ENCODE measurements around the gene METTL17. TPM values are rescaled to one million over a fixed set of nuclear protein-coding genes. Genes with fewer than 3 reads are reported as not detected.

METTL17 gene
- total and polyA plus RNA-seq, 2 donors (not counting 3 experiments of a cell fraction or from before 2014, with no cell fraction given) = 60.6 to 90.6 TPM

GRCh38 chr14:21023174-21023573, 33.4 kb downstream of the METTL17 start:
- CTCF ChIA-PET = interaction anchor here (2.5 kb wide), 1 partner anchor 8 kb away, joined by 28 read pairs; no protein-coding TSS in a partner anchor
- no peak for DNase-seq (ENCODE audit: low read depth, low spot score)
- H3K79me2 ChIP-seq (ENCODE audit: control insufficient read depth, insufficient read depth, low read length) = no peaks in the 10 kb centered on the region
- no peak overlapping the region for H2AFZ ChIP-seq (ENCODE audit: low read depth, low read length)
- no peak overlapping the region for H3K4me2 ChIP-seq (ENCODE audit: insufficient read depth, low read length)
- FAIRE-seq = no peak
- H3K27me3 ChIP-seq (ENCODE audit: control insufficient read depth in 2 of 2, insufficient read depth in 2 of 2, low read length in 2 of 2) = peaks cover 45 to 59% of the 10 kb centered on the region in 2 experiments
- H3K27ac ChIP-seq (ENCODE audit: insufficient read depth, low read depth, low read length) = no peak overlapping the region
- no peaks in the 10 kb centered on the region for H3K9me3 ChIP-seq (replicated peaks; ENCODE audit: control insufficient read depth, insufficient read depth, low read length)
- dilution Hi-C loops (cut with MboI; ENCODE audit: extremely low pct_ligation_motif_present, low sequenced_read_pairs) (no loop called here), intact Hi-C loops (cut with micrococcal nuclease) (no loop called here)
- POLR2A ChIA-PET = no interaction called here
- H3K4me3 ChIP-seq (replicated peaks in 1 of 3; ENCODE audit: insufficient read depth in 1 of 3, low read depth in 1 of 3, low read length in 3 of 3) = no peak overlapping the region
- BruUV-seq (replicated peaks) = no TSS peak
- no peaks in the 10 kb centered on the region for H3K4me1 ChIP-seq (ENCODE audit: control insufficient read depth, extremely low read depth, insufficient read depth, low read length)
- H3K36me3 ChIP-seq (ENCODE audit: control insufficient read depth in 2 of 2, extremely low read depth in 1 of 2, insufficient read depth in 2 of 2, low read length in 2 of 2) = no peaks in the 10 kb centered on the region
- no peaks in the 10 kb centered on the region for H4K20me1 ChIP-seq (replicated peaks; ENCODE audit: control insufficient read depth, extremely low read depth, insufficient read depth, low read length)
- no peak overlapping the region for H3K9ac ChIP-seq (replicated peaks; ENCODE audit: extremely low read depth, insufficient read depth, low read length)
- H3K9me1 ChIP-seq (replicated peaks; ENCODE audit: control insufficient read depth, extremely low read depth, insufficient read depth, low read length) = no peaks in the 10 kb centered on the region
- no peak for TF ChIP-seq FOS (IDR thresholded peaks at IDR 0.05; ENCODE audit: borderline replicate concordance, insufficient read depth, low read length)
- no peak for TF ChIP-seq MYC (IDR thresholded peaks at IDR 0.05; ENCODE audit: low read depth, low read length)
- TF ChIP-seq MAX (IDR thresholded peaks at IDR 0.05; ENCODE audit: insufficient read depth, insufficient read length) = no peak
- no peak for TF ChIP-seq EZH2 (IDR thresholded peaks at IDR 0.05; ENCODE audit: borderline replicate concordance, low read depth, low read length, severe bottlenecking)
- TF ChIP-seq CTCF (IDR thresholded peaks at IDR 0.05; ENCODE audit: extremely low read depth in 1 of 2, insufficient read depth in 1 of 2, low read depth in 1 of 2, low read length in 2 of 2) = no peak
- no peak for TF ChIP-seq POLR2AphosphoS5 (IDR thresholded peaks at IDR 0.05; ENCODE audit: insufficient read depth, low read depth, low read length)
- TF ChIP-seq POLR2A (IDR thresholded peaks at IDR 0.05; ENCODE audit: low read depth, low read length) = no peak
- TF ChIP-seq JUN (IDR thresholded peaks at IDR 0.05; ENCODE audit: borderline replicate concordance, insufficient read depth, insufficient read length, low read depth) = no peak
- TF ChIP-seq GATA2 (IDR thresholded peaks at IDR 0.05; ENCODE audit: insufficient read depth, insufficient read length, low read depth, low read length) = no peak

All from endothelial cell of umbilical vein (primary cell).